ENCODE results near the gene PBX4. TPM values are rescaled to one million over a fixed set of nuclear protein-coding genes. Genes with fewer than 3 reads are reported as not detected.

PBX4 gene
- total and polyA plus RNA-seq, 2 of the 8 experiments (the other 6 are each of a cell fraction or from before 2014, with no cell fraction given) = 3.4 to 3.8 TPM

GRCh38 chr19:19515642-19516519, 102.6 kb downstream of the PBX4 start, which contains the start of gene NDUFA13 (continued):
- peak; percentile 38 for TF ChIP-seq NANOG (IDR thresholded peaks at IDR 0.05; ENCODE audit: insufficient read depth, low read depth, low read length, poor library complexity, severe bottlenecking)
- no peak for TF ChIP-seq EZH2 (IDR thresholded peaks at IDR 0.05; ENCODE audit: low read depth, low read length, severe bottlenecking)
- TF ChIP-seq SP2 (IDR thresholded peaks at IDR 0.05; ENCODE audit: low read length) = no peak
- no peak for TF ChIP-seq SP4 (IDR thresholded peaks at IDR 0.05; ENCODE audit: low read length)
- TF ChIP-seq BRCA1 (IDR thresholded peaks at IDR 0.05; ENCODE audit: low read depth, low read length) = no peak
- TF ChIP-seq CHD1 (IDR thresholded peaks at IDR 0.05; ENCODE audit: low read depth, low read length) = no peak
- TF ChIP-seq JUND (IDR thresholded peaks at IDR 0.05; ENCODE audit: low read length) = no peak
- peak; percentile 58 for TF ChIP-seq SIX5 (IDR thresholded peaks at IDR 0.05; ENCODE audit: low read depth, low read length)
- TF ChIP-seq TEAD4 (IDR thresholded peaks at IDR 0.05; ENCODE audit: low read depth, low read length) = peak; percentile 55; the same call in 1 of the 2 replicates
- peak; percentile 98 for TF ChIP-seq GABPA (IDR thresholded peaks at IDR 0.05; ENCODE audit: borderline replicate concordance, insufficient read depth, low read length)
- peak in 2 of 3 experiments; percentile 24 to 40; a peak in 3 of 4 replicates for TF ChIP-seq CTCF (IDR thresholded peaks at IDR 0.05; ENCODE audit: control extremely low read depth in 1 of 3, insufficient read depth in 1 of 3, low read depth in 1 of 3, low read length in 3 of 3)
